ENCODE results near the gene PCBP1. TPM values are rescaled to one million over a fixed set of nuclear protein-coding genes. Genes with fewer than 3 reads are reported as not detected.
"Not testable (repeated sequence)": the region's sequence is repeated elsewhere in the genome, so short reads cannot be mapped to it uniquely, and the experiment has no call there.

Gene PCBP1
- total RNA-seq, 1 experiment from 2014 or later: 25.2 TPM

DNA sequence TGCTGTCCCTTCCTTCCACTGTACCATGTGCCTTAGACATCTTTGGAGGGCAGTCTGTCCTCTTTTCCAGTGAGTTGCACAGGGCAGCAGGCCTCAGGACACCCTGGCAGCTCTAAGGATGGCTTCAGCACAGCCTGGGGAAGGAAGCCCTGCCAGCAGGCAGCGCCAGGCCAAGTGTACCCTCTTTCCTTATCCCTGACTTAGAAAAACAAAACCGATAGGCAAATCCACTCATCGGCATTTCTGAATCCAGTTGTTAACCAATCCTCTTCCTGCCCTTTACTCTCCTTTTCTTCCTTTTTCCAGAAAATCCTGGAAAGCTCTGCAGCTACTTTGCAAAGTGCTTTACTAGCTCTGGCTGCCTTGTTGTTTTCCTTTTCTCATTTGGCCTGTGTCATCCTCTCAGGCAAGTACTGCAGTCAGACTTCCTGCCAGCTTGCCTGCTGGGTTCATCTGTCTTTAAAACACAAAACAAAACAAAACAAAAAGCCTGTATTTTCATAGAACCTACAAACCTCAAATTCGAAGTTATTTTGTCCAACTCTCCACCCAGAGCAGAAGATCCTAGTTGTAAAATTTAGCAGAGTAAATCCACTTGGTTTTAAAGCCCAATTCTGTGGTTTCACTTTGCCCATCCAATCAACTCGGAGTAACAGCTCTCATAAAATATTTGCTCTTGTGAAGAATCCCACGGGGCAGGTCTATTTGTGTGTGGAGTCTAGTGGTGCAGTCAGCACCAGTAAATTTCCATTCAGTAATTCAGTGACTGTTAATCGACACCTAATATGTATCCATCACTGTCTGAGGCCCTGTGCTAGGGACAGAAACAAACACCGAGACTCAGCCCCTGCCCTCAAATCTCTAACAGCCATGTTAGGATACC is 45.2 kb downstream of the PCBP1 start:
- peak overlapping the region; percentile 74 for H3K27ac ChIP-seq
- DNase-seq (ENCODE audit: low read depth in 1 of 2, low spot score in 2 of 2): peak in 1 of 2 experiments; percentile 73
- peaks cover 49% of the 10 kb centered on the region for H3K4me1 ChIP-seq (replicated peaks)
- peak overlapping the region; percentile 15 for H3K4me3 ChIP-seq
- no peaks in the 10 kb centered on the region for H3K9me3 ChIP-seq (replicated peaks)
- no peaks in the 10 kb centered on the region for H3K36me3 ChIP-seq
- H3K27me3 ChIP-seq (replicated peaks): no peaks in the 10 kb centered on the region

DNA sequence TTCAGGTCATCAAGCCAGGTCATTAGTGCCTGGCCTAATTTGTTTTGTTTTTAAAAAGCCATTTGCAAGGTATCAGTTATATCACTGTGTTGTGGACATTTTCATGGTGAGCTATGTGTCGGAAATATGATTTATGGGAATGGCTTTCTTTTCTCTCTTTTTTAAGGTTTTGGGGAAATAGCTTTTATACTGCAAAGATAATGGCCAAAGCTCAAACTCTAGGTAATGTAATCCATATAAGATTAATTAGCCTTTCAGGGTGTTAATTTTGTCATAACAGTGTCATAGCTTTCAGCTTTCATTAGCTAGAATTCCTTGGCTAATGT is 45.8 kb downstream of the PCBP1 start:
- Histone ChIP-seq H3K4me3 (no peak overlapping the region), H3K9me3 (replicated peaks) (no peaks in the 10 kb centered on the region), H3K27me3 (replicated peaks) (no peaks in the 10 kb centered on the region), H3K27ac (peak overlapping the region; percentile 74), H3K4me1 (replicated peaks) (peaks cover 49% of the 10 kb centered on the region), H3K36me3 (no peaks in the 10 kb centered on the region)
- DNase-seq (ENCODE audit: low read depth in 1 of 2, low spot score in 2 of 2): no peak

DNA sequence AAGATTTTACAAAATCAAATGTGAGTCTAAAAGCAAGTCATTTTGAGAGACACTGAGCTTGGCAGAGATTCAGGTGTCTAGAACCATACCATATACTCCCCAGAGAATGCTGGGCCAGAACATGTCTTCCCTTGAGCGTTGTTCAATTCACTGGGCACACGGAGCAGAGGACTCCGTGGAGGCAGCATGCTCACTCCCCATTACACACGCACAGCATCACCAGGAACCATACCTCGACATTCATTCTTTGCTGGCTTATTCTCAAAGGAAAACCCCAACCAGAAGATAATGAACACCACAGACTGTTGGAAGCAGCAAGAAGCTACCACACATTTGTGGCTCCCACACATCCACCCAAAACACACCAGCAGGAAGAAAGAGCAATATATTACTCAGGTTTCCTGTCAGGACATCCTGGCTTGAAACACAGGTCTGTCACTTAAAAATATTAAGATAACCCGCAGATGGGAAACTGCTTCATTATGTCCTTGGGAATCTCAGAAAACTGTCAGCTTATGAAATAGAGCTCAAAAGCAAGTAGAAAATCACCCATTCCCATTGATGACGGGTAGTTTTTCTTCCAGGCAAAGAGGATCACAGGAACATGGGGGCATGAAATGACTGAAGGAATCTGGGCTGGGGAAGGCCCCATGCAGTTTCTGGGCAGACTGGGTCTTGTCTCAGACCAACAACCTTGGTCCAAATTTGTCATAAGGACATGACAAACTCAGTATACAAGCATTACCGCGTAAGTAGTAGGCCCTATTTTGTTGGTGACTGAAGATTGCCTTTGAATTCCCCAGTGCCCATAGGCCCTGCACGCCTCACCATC is 46.4 kb downstream of the PCBP1 start:
- no peak for DNase-seq (ENCODE audit: low read depth in 1 of 2, low spot score in 2 of 2)
- Histone ChIP-seq H3K4me1 (replicated peaks) (peaks cover 47% of the 10 kb centered on the region), H3K27me3 (replicated peaks) (no peaks in the 10 kb centered on the region), H3K9me3 (replicated peaks) (no peaks in the 10 kb centered on the region), H3K27ac (no peak overlapping the region), H3K4me3 (no peak overlapping the region), H3K36me3 (no peaks in the 10 kb centered on the region)

- not testable (repeated sequence) for H3K27ac ChIP-seq; H3K27me3 ChIP-seq (replicated peaks); H3K9me3 ChIP-seq (replicated peaks); H3K36me3 ChIP-seq; H3K4me3 ChIP-seq; DNase-seq (ENCODE audit: low read depth in 1 of 2, low spot score in 2 of 2)
- peaks cover 47% of the 10 kb centered on the region for H3K4me1 ChIP-seq (replicated peaks)
Measured at GRCh38 chr2:70134323-70134983, 47.2 kb downstream of the PCBP1 start.

Other genes with a start within 250 kb of the PCBP1 start
- gene SNRNP27, start 193.5 kb upstream of the PCBP1 start, total RNA-seq (2014; rRNA removed; shearing (Covaris generic)): 130 and 195 TPM in 2 replicates
- 3.1 and 4.0 TPM in 2 replicates for gene MXD1, start 172.4 kb upstream of the PCBP1 start, total RNA-seq (2014; rRNA removed; shearing (Covaris generic))
- gene ASPRV1, start 125.8 kb upstream of the PCBP1 start, total RNA-seq (2014; rRNA removed; shearing (Covaris generic)): 0.08 TPM in 1 of 2 replicates, not detected in the other
- 12.7 and 13.7 TPM in 2 replicates for gene C2orf42, start 103.5 kb downstream of the PCBP1 start, total RNA-seq (2014; rRNA removed; shearing (Covaris generic))
- 54.7 and 90.4 TPM in 2 replicates for gene TIA1, start 161.2 kb downstream of the PCBP1 start, total RNA-seq (2014; rRNA removed; shearing (Covaris generic))
- gene PCYOX1, start 170.7 kb downstream of the PCBP1 start, total RNA-seq (2014; rRNA removed; shearing (Covaris generic)): 35.4 and 50.2 TPM in 2 replicates
- gene SNRPG, start 206.3 kb downstream of the PCBP1 start, total RNA-seq (2014; rRNA removed; shearing (Covaris generic)): 394 and 630 TPM in 2 replicates
- gene FAM136A, start 214.6 kb downstream of the PCBP1 start, total RNA-seq (2014; rRNA removed; shearing (Covaris generic)): 32.2 and 33.4 TPM in 2 replicates